SIG-M5 treated with dmso at 0.1 percent for 504 hours (cell line): ENCODE results near the gene PRSS57.
"Not testable (repeated sequence)": the region's sequence is repeated elsewhere in the genome, so short reads cannot be mapped to it uniquely, and the experiment has no call there.

ENCODE experiments used
- DNase-seq: peaks from one replicate; lab custom pipeline; 2025; ENCODE audit not compliant: unreplicated experiment; lab: John Stamatoyannopoulos, UW

PRSS57 gene

DNA sequence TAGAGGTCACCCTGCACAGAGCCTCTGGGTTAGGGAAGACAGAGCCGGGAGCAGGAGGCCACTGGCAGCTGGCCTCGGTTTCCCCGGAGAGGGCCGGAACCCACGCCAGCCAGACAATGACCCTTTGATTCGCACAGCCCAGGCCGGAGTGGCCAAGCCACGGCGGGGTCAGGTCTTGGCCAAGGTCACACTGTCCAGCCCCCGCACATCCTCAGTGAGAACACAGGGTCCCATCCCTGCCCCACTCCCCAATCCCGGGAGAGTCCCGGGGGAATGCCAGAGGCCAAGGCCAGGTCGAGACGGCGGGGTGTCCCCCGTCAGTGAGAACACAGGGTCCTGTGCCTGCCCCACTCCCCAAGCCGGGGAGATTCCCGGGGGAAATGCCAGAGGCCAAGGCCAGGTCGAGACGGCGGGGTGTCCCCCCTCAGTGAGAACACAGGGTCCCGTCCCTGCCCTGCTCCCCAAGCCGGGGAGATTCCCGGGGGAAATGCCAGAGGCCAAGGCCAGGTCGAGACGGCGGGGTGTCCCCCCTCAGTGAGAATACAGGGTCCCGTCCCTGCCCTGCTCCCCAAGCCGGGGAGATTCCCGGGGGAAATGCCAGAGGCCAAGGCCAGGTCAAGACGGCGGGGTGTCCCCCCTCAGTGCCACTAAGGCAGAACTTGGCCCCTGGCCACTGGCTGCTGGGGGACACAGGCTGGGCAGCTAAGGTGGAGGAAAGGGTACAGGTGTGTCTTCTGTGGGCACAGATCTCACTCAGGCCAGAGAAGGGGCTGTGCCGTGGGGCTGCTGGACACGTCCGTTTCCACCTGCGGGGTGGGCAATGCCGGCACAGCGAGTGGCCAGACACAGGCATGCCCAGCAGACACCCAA lies 20.7 kb downstream of the PRSS57 start:
- DNase-seq = no peak

DNA sequence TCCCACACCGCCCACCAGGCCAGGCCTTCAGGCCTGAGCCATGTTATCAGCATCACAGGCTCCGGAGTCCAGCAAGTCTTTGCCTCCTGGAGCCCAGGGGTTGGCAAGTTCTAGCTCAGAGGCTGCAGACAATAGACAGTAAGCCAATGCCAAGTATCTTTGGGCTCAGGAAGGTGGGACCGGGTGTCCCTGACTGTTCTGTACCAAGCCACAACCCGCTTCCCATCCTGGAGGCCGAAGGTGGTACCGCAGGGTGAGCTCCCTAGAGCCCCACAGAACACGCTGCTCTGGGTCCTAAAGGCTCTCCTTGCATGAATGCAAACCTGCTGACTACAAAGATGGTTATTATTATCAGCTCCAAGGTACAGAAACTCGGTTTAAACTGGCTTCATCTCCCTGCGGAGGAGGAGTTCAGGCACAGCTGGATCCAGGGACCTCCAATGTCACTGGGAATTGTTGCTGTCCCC lies 24.6 kb downstream of the PRSS57 start:
- DNase-seq = no peak

- not testable (repeated sequence) for DNase-seq
These were observed 26.4 kb downstream of the PRSS57 start for GRCh38 chr19:668675-669434.

DNA sequence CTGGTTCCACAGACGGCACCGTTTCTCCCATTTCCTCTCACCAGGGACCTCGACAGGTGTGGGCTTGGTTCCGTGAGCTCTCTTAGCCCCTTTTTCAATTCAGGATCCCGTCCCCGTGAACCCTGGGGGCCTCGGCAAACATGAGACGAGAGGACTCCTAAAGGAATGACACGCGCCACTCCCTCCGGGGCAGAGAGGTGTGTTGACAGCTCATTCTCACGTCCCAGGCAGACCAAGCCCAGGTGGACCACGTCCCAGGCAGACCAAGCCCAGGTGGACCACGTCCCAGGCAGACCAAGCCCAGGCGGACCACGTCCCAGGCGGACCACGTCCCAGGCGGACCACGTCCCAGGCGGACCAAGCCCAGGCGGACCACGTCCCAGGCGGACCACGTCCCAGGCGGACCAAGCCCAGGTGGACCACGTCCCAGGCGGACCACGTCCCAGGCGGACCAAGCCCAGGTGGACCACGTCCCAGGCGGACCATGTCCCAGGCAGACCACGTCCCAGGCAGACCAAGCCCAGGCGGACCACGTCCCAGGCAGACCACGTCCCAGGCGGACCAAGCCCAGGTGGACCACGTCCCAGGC lies 28.2 kb downstream of the PRSS57 start:
- not testable (repeated sequence) for DNase-seq

GRCh38 chr19:664913-665443 lies 30.3 kb downstream of the PRSS57 start:
- DNase-seq = peak; percentile 70

GRCh38 chr19:663682-664117 lies 31.6 kb downstream of the PRSS57 start:
- DNase-seq = no peak

DNA sequence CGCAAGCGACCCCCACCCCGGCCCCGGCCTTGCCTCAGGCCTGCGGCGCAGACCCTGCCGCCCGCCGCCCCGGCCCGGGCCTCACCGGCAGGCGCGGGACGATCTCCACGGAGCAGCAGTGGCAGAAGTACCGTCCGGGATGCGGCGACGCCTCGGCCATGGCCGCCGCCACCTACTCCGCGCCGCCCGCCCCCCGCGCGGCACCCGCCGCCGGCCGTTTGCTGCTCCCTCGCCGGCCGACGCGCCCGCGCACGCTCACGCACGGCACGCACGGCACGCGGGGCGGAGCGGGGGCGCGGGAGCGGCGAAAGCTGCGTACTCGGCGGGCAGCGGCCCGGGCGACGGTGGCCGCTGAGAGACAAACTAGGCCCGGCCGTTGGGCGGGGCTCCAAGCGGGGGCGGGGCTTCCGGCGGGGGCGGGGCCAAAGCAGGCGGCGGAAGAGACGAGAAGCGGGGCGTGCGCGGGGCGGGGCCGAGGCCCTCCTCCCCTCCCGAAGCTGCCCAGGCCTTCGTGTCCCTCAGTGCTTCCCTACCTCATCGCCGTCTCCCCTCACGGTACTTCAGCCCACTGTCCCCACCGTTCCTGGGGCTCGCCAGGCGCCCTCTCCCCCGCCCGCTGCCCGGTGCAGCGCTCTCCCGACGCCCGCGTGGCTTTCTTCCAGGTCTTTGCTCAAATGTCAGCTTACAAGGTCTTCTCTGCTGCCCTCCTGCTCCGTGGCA lies 32.1 kb downstream of the PRSS57 start, which contains the start of gene RNF126:
Gene RNF126, minus strand, starts transcription at position 253 of the 720 bp plus-strand sequence. Its CDS starts 93 bp downstream, at position 160.
- DNase-seq = peak; percentile 80

GRCh38 chr19:662207-662961 lies 32.9 kb downstream of the PRSS57 start:
- peak; percentile 39 for DNase-seq

GRCh38 chr19:661427-662196 lies 33.6 kb downstream of the PRSS57 start:
- DNase-seq = peak; percentile 65

- no peak for DNase-seq
These were observed 34.3 kb downstream of the PRSS57 start for GRCh38 chr19:660793-661426.

- no peak for DNase-seq
These were observed 36.1 kb downstream of the PRSS57 start for GRCh38 chr19:658916-659839.

DNA sequence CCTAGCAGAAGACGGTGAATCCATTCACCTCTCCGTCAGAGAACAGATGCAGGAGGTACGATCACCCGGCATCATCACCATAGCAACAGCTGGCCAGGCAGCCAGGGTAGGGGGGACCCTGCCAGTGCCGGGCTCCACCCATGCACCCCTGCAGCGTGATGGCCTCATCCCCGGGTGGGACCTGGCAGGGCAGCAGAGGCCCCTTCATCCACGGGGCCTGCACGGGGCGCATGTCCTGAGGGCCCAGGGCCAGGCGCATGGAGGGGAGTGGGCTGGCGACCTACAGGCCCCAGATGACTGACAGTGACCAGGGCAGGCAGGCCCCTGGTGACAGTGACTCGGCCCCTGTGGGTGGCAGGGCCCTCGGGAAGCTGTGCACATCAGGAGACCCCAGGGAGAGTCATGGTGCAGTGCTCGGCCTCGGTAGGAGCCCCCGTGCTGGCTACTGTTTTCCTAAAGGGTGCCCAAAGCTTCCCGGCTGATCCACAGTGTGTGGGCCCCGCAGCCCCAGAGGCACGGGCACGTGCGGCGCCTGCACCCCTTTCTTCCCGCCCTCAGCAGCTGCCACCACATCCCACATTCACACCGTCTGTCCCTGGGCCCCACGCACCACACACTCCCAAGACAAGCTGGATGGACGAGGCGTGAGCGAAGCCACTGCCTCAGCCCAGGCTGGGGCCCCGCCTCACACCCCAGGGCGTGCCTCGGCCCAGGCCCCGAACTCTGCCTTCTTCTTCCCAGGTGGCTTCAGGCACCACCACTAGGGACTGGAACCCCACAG lies 37.0 kb downstream of the PRSS57 start:
- DNase-seq = no peak

GRCh38 chr19:657611-658010 lies 37.6 kb downstream of the PRSS57 start:
- no peak for DNase-seq

- DNase-seq = no peak
These were observed 38.3 kb downstream of the PRSS57 start for GRCh38 chr19:656751-657559.

DNA sequence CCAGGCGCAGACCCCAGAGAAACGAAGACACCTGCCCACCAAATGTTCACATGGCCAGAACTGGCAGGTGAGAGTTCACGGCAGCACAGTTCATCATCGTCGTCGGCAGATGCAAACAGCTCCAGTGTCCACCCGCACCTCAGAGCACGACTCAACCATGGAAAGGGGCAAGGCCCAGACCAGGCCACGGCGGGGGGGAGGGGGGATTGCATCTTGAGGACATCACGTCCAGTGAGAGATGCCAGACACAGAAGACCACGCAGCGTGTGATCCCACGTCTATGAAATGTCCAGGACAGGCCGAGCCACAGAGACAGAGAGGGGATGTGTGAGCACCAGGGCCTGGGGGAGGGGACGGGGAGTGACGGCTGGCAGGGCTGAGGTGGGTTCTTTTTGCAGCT lies 39.6 kb downstream of the PRSS57 start:
- DNase-seq = no peak

GRCh38 chr19:653425-653824 lies 41.8 kb downstream of the PRSS57 start:
- no peak for DNase-seq
